Measurements from ENCODE around the gene RNF187. TPM values are rescaled to one million over a fixed set of nuclear protein-coding genes. Genes with fewer than 3 reads are reported as not detected.

RNF187 gene
- total RNA-seq, 1 experiment from 2014 or later = 137 TPM

GRCh38 chr1:228496084-228496483 lies 8.9 kb downstream of the RNF187 start:
- intact Hi-C loops (cut with micrococcal nuclease) = no loop called here
- H4K20me1 ChIP-seq (ENCODE audit: insufficient read depth) = no peaks in the 10 kb centered on the region
- peaks cover 4 to 6% of the 10 kb centered on the region in 2 experiments; a peak in 2 of 4 replicates for H3K36me3 ChIP-seq (ENCODE audit: control insufficient read depth in 1 of 2, insufficient read depth in 2 of 2, low read length in 2 of 2)
- ChIA-PET RAD21 (ENCODE audit: low non-redundant PET in 1 of 2, low total read pairs in 2 of 2, uncharacterized antibody in 2 of 2, unreplicated experiment in 2 of 2) (no interaction called here), CTCF (no interaction called here), POLR2A (no interaction called here)
- no peaks in the 10 kb centered on the region for H3K9me2 ChIP-seq (ENCODE audit: insufficient read depth)
- DNase-seq (ENCODE audit: low read depth, low spot score) = no peak
- H3K4me3 ChIP-seq (replicated peaks in 1 of 2; ENCODE audit: low read depth in 1 of 2, low read length in 2 of 2) = no peak overlapping the region
- ATAC-seq = no peak
- H3K9me3 ChIP-seq (ENCODE audit: control insufficient read depth in 1 of 2, insufficient read depth in 1 of 2, low read depth in 1 of 2, low read length in 2 of 2) = no peaks in the 10 kb centered on the region
- H3K4me1 ChIP-seq (ENCODE audit: control insufficient read depth in 1 of 2, insufficient read depth in 2 of 2, low read length in 2 of 2) = peaks cover 3 to 7% of the 10 kb centered on the region in 2 experiments; a peak in 2 of 4 replicates
- TF ChIP-seq EGR1 (IDR thresholded peaks at IDR 0.05; ENCODE audit: low read depth) = no peak
- TF ChIP-seq, protein P1, sequence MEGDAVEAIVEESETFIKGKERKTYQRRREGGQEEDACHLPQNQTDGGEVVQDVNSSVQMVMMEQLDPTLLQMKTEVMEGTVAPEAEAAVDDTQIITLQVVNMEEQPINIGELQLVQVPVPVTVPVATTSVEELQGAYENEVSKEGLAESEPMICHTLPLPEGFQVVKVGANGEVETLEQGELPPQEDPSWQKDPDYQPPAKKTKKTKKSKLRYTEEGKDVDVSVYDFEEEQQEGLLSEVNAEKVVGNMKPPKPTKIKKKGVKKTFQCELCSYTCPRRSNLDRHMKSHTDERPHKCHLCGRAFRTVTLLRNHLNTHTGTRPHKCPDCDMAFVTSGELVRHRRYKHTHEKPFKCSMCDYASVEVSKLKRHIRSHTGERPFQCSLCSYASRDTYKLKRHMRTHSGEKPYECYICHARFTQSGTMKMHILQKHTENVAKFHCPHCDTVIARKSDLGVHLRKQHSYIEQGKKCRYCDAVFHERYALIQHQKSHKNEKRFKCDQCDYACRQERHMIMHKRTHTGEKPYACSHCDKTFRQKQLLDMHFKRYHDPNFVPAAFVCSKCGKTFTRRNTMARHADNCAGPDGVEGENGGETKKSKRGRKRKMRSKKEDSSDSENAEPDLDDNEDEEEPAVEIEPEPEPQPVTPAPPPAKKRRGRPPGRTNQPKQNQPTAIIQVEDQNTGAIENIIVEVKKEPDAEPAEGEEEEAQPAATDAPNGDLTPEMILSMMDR (IDR thresholded peaks at IDR 0.05 in 2 of 3, conservative IDR thresholded peaks at IDR 0.05 in 1 of 3; ENCODE audit: borderline replicate concordance in 1 of 3, insufficient read depth in 1 of 3, low read depth in 2 of 3, low read length in 2 of 3) = no peak
- TF ChIP-seq SIN3A (IDR thresholded peaks at IDR 0.05; ENCODE audit: low read depth) = no peak
- TF ChIP-seq FOSL1 (IDR thresholded peaks at IDR 0.05; ENCODE audit: low read depth) = no peak
- TF ChIP-seq, protein P2, sequence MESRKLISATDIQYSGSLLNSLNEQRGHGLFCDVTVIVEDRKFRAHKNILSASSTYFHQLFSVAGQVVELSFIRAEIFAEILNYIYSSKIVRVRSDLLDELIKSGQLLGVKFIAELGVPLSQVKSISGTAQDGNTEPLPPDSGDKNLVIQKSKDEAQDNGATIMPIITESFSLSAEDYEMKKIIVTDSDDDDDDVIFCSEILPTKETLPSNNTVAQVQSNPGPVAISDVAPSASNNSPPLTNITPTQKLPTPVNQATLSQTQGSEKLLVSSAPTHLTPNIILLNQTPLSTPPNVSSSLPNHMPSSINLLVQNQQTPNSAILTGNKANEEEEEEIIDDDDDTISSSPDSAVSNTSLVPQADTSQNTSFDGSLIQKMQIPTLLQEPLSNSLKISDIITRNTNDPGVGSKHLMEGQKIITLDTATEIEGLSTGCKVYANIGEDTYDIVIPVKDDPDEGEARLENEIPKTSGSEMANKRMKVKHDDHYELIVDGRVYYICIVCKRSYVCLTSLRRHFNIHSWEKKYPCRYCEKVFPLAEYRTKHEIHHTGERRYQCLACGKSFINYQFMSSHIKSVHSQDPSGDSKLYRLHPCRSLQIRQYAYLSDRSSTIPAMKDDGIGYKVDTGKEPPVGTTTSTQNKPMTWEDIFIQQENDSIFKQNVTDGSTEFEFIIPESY (IDR thresholded peaks at IDR 0.05; ENCODE audit: extremely low read depth, insufficient replicate concordance, low read length) = no peak
- TF ChIP-seq ELF1 (IDR thresholded peaks at IDR 0.05; ENCODE audit: borderline replicate concordance, low read depth) = no peak
- TF ChIP-seq POLR2A (IDR thresholded peaks at IDR 0.05; ENCODE audit: borderline replicate concordance, extremely low read depth, insufficient read depth, insufficient read length) = no peak
- TF ChIP-seq CEBPB (IDR thresholded peaks at IDR 0.05; ENCODE audit: low read depth) = no peak
- TF ChIP-seq REST (IDR thresholded peaks at IDR 0.05; ENCODE audit: low read depth) = no peak
- no peak for TF ChIP-seq SP1 (IDR thresholded peaks at IDR 0.05; ENCODE audit: low read depth)
- TF ChIP-seq YY1 (IDR thresholded peaks at IDR 0.05; ENCODE audit: extremely low read depth, insufficient replicate concordance, low read depth, low read length) = no peak
- TF ChIP-seq, protein P3, sequence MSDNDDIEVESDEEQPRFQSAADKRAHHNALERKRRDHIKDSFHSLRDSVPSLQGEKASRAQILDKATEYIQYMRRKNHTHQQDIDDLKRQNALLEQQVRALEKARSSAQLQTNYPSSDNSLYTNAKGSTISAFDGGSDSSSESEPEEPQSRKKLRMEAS (IDR thresholded peaks at IDR 0.05) = no peak
- no peak overlapping the region for H3K27ac ChIP-seq (ENCODE audit: low read depth, low read length)
- no peak overlapping the region for H3K4me2 ChIP-seq (ENCODE audit: low read length)
- no peaks in the 10 kb centered on the region for H3K27me3 ChIP-seq (ENCODE audit: insufficient read depth, low read length)
- no peak overlapping the region for H2AFZ ChIP-seq (ENCODE audit: low read depth, low read length, poor library complexity, severe bottlenecking)
- no peak overlapping the region for H3K9ac ChIP-seq (ENCODE audit: low read length)
- no peaks in the 10 kb centered on the region for H3K79me2 ChIP-seq (ENCODE audit: insufficient read depth, low read length)
- BruUV-seq (replicated peaks) = no TSS peak

Data from HCT116 (cell line).